K562 (cell line): ENCODE measurements around the gene ENOX2. TPM values are rescaled to one million over a fixed set of nuclear protein-coding genes. Genes with fewer than 3 reads are reported as not detected.

Experiments
- ATAC-seq: fragments of 200-7000 bp; cut with Tn5 transposase; 3 replicates; pipeline ENCODE4 v1.9.1; 2020; ENCODE audit warnings: moderate library complexity
- BruUV-seq: library from RNA; stranded (reverse); fragments of 400-500 nt; replicated peaks from 2 replicates; lab custom pipeline; 2021; lab: Mats Ljungman, UMichigan
- CTCF ChIA-PET: fragments of 300-600 bp; formaldehyde crosslinking; extraction: SDS; loops from one replicate; lab custom pipeline; 2021; ENCODE audit warnings: low intra/inter-chr PET ratio; lab: Yijun Ruan, JAX
- POLR2A ChIA-PET: fragments of 300-600, 350-650 bp; sonication (Branson Sonifier 250); formaldehyde crosslinking; extraction: SDS; loops from one replicate; lab custom pipeline; 2021; ENCODE audit warnings: antibody characterized with exemption, inconsistent platforms; lab: Yijun Ruan, JAX
- DNase-seq, 4 experiments: peaks; one replicate each; pipeline versions ENCODE4 v3.0.0 to v3.0.0-alpha.2; 2011 to 2018; ENCODE audit warnings: low spot score in 3 of 4, mixed read lengths in 3 of 4; ENCODE audit errors: extremely low read depth in 1 of 4
- FAIRE-seq: peaks from 2 replicates; lab custom pipeline; 2011; peaks lifted over from hg19 to GRCh38; lab: Jason Lieb, UNC
- H2AFZ ChIP-seq: 2 replicates; pipeline ENCODE4 v1.6.0; 2011; ENCODE audit warnings: low read depth, low read length, control low read depth, inconsistent platforms
- H3K27ac ChIP-seq: fragments of 200-600 bp; 3 replicates; pipeline ENCODE4 v1.8.0; 2011; ENCODE audit warnings: low read depth, mild to moderate bottlenecking, control low read depth, inconsistent platforms, low read length, moderate library complexity, mixed read lengths; ENCODE audit errors: extremely low read depth
- H3K27me3 ChIP-seq, 2 experiments: fragments of 300-600 bp in 1 of 2; 2 replicates in 1 of 2; 3 replicates in 1 of 2; pipeline versions ENCODE4 v1.6.0 to v1.8.0; 2011; ENCODE audit warnings: inconsistent platforms in 2 of 2, low read length in 2 of 2, mild to moderate bottlenecking in 1 of 2, mixed read lengths in 1 of 2, moderate library complexity in 1 of 2; ENCODE audit not compliant: control insufficient read depth in 2 of 2, insufficient read depth in 2 of 2
- H3K36me3 ChIP-seq: fragments of 300-600 bp; 3 replicates; pipeline ENCODE4 v1.8.0; 2011; ENCODE audit warnings: mild to moderate bottlenecking, low read length, inconsistent platforms; ENCODE audit not compliant: control insufficient read depth, insufficient read depth
- H3K4me1 ChIP-seq, 2 experiments: fragments of 200-600 bp in 1 of 2; replicated peaks in 1 of 2; 2 replicates in 1 of 2; 3 replicates in 1 of 2; pipeline versions ENCODE4 v1.5.1 to v1.8.0; 2011; ENCODE audit warnings: inconsistent platforms in 2 of 2, low read length in 2 of 2, mild to moderate bottlenecking in 1 of 2, mixed read lengths in 1 of 2, moderate library complexity in 1 of 2; ENCODE audit not compliant: control insufficient read depth in 2 of 2, insufficient read depth in 2 of 2
- H3K4me2 ChIP-seq: 2 replicates; pipeline ENCODE4 v1.6.1; 2011; ENCODE audit warnings: low read length, control low read depth, inconsistent platforms, mixed read lengths; ENCODE audit not compliant: insufficient read depth
- H3K4me3 ChIP-seq: fragments of 200-600 bp; sonication (generic), shearing (Covaris generic); 2 replicates; pipeline ENCODE4 v1.5.1; 2016; ENCODE audit warnings: control low read depth, inconsistent platforms
- H3K79me2 ChIP-seq: fragments of 200-600 bp; 3 replicates; pipeline ENCODE4 v1.8.0; 2011; ENCODE audit warnings: low read length, inconsistent platforms; ENCODE audit not compliant: control insufficient read depth, insufficient read depth
- H3K9ac ChIP-seq, 2 experiments: 2 replicates each; pipeline versions ENCODE4 v1.6.0 to v1.6.1; 2011; ENCODE audit warnings: low read depth in 2 of 2, low read length in 2 of 2, control low read depth in 1 of 2, inconsistent platforms in 1 of 2, mild to moderate bottlenecking in 1 of 2, mixed read lengths in 1 of 2; ENCODE audit not compliant: insufficient read depth in 1 of 2
- H3K9me1 ChIP-seq: one replicate; pipeline ENCODE4 v1.6.0; 2011; ENCODE audit warnings: inconsistent platforms, mild to moderate bottlenecking, low read length, moderate library complexity; ENCODE audit not compliant: control insufficient read depth, insufficient read depth
- H3K9me3 ChIP-seq: replicated peaks from 2 replicates; pipeline ENCODE4 v1.5.1; 2011; ENCODE audit warnings: low read depth, low read length, inconsistent platforms; ENCODE audit not compliant: control insufficient read depth, insufficient read depth
- H4K20me1 ChIP-seq: replicated peaks from 2 replicates; pipeline ENCODE4 v1.6.1; 2011; ENCODE audit warnings: low read length, inconsistent platforms, mixed read lengths; ENCODE audit not compliant: control insufficient read depth, insufficient read depth
- ATF4 ChIP-seq: fragments of 450-650 bp; formaldehyde crosslinking; IDR thresholded peaks from 2 replicates; pipeline ENCODE4 v1.4.0; 2022; ENCODE audit warnings: mild to moderate bottlenecking, moderate library complexity
- CREM ChIP-seq: IDR thresholded peaks from 2 replicates; pipeline ENCODE4 v1.6.1; 2014; ENCODE audit warnings: antibody characterized with exemption, low read depth
- DACH1 ChIP-seq: fragments of 450-650 bp; IDR thresholded peaks from 2 replicates; pipeline ENCODE4 v1.6.1; 2018; ENCODE audit not compliant: partially characterized antibody
- MAFG ChIP-seq: fragments of 450-650 bp; conservative IDR thresholded peaks from 2 replicates; pipeline ENCODE4 v1.6.1; 2016; ENCODE audit warnings: missing genetic modification characterization, missing compliant biosample characterization
- RBM25 ChIP-seq: fragments of 200-400 bp; formaldehyde crosslinking; IDR thresholded peaks from 2 replicates; pipeline ENCODE4 v1.6.1; 2018; ENCODE audit warnings: low read length, low read depth, moderate library complexity; ENCODE audit not compliant: severe bottlenecking
- SAFB ChIP-seq: fragments of 200-400 bp; formaldehyde crosslinking; IDR thresholded peaks from 2 replicates; pipeline ENCODE4 v1.6.1; 2017; ENCODE audit warnings: low read depth, low read length, borderline replicate concordance
- TOE1 ChIP-seq, 2 experiments: fragments of 450-650 bp in 1 of 2; sonication (generic) in 1 of 2; formaldehyde crosslinking in 1 of 2; IDR thresholded peaks; 2 replicates each; pipeline versions ENCODE4 v1.7.1 to v1.8.0; 2016 to 2022; ENCODE audit warnings: borderline replicate concordance in 2 of 2, mild to moderate bottlenecking in 2 of 2, antibody characterized with exemption in 1 of 2, inconsistent platforms in 1 of 2, low read depth in 1 of 2, missing genetic modification reagents in 1 of 2, moderate library complexity in 1 of 2
- ZBTB34 ChIP-seq: fragments of 250-450 bp; sonication (Bioruptor Pico); IDR thresholded peaks from 2 replicates; pipeline ENCODE4 v1.8.0; 2021; ENCODE audit warnings: mild to moderate bottlenecking, moderate library complexity
- WGBS: fragments of 100-300 bp; shearing (Covaris generic); methylation state at CpG from one replicate; pipeline ENCODE4 v1.1.6; 2016; ENCODE audit warnings: low coverage, mixed read lengths; ENCODE audit not compliant: insufficient coverage; ENCODE audit errors: missing lambda C conversion rate; 5-methylcytosine and 5-hydroxymethylcytosine counted together
- in situ Hi-C: fragments of 300-500 bp; cut with MboI; formaldehyde crosslinking; loops from 4 replicates; pipeline ENCODE4 v1.15.0; 2018; ENCODE audit warnings: inconsistent platforms, mixed read lengths
- intact Hi-C: fragments of 100-400 bp; cut with micrococcal nuclease; formaldehyde crosslinking; loops from 2 replicates; pipeline ENCODE4 v1.14.2; 2022
- polyA plus RNA-seq, 8 experiments: library from polyadenylated mRNA; depleted of rRNA in 4 of 8; stranded (reverse) in 5 of 8; unstranded in 3 of 8; fragments of >200 nt; fragmentation: Nextera tagmentation in 2 of 8; fragmentation: Illumina TruSeq in 1 of 8; extraction: Ambion mirVana in 2 of 8; extraction: Trizol in 1 of 8; gene quantifications; 2 replicates each; pipeline versions ENCODE4 v1.2.1 to v1.2.3, GENCODE V29; 2011 to 2014; ENCODE audit warnings: inconsistent platforms in 1 of 8, missing spikeins in 1 of 8
- total RNA-seq, 7 experiments: library from RNA; depleted of rRNA in 6 of 7; stranded (reverse); fragments of >200 nt in 6 of 7; fragmentation: Illumina TruSeq in 2 of 7; extraction: Trizol in 2 of 7; gene quantifications; 2 replicates each; pipeline versions ENCODE4 v1.2.1 to v1.2.3, GENCODE V29; 2011 to 2021; ENCODE audit warnings: low replicate concordance in 1 of 7

Gene ENOX2
- total and polyA plus RNA-seq, 9 of the 15 experiments (the other 6 are each of a cell fraction or from before 2014, with no cell fraction given), result 6.1 to 24.0 (median 13.8) TPM

- WGBS, result 18% methylated on average over 4 of the region's 4 CpGs
- no peak for ATAC-seq
- Histone ChIP-seq H3K27ac (no peak overlapping the region), H3K79me2 (no peaks in the 10 kb centered on the region), H3K9me3 (no peaks in the 10 kb centered on the region), H3K4me1 (no peaks in the 10 kb centered on the region; a peak in 1 of 5 replicates), H3K4me3 (no peak overlapping the region), H4K20me1 (no peaks in the 10 kb centered on the region), H3K9ac (no peak overlapping the region), H3K4me2 (no peak overlapping the region), H3K9me1 (no peaks in the 10 kb centered on the region), H3K36me3 (no peaks in the 10 kb centered on the region), H3K27me3 (no peaks in the 10 kb centered on the region), H2AFZ (no peak overlapping the region)
- ChIA-PET POLR2A (no interaction called here), CTCF (no interaction called here)
- no peak for DNase-seq
- intact Hi-C loops, result no loop called here
- in situ Hi-C loops, result no loop called here
- no peak for FAIRE-seq
- TF ChIP-seq TOE1 (IDR thresholded peaks at IDR 0.05; ENCODE audit: borderline replicate concordance) (no peak), TOE1 (CRISPR knock-in tag; IDR thresholded peaks at IDR 0.05; ENCODE audit: borderline replicate concordance, low read depth) (no peak)
- no TSS peak for BruUV-seq
These were observed 296.6 kb downstream of the ENOX2 start for GRCh38 chrX:130606425-130606824.

DNA sequence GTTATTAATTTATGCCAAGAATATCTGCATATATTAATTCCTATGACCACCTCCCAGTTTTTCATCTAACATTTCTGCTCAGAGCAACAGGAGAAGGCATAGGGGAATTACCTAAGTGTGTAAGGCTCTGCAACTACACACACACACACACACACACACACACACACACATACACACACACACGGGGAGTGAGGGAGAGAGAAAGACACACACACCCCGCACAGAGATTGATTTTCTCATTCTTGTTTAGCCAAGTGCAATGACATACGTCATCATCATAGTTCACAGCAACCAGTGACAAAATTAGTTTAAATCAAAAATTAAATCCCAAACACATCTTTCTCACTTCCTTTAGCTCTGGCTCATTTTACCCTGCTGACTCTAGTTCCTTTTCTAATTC lies 298.1 kb downstream of the ENOX2 start:
- WGBS, result 50% methylated on average over 2 of the region's 3 CpGs
- intact Hi-C loops (no loop called here), in situ Hi-C loops (no loop called here)
- no peak overlapping the region for H3K27ac ChIP-seq
- H3K4me1 ChIP-seq, result no peaks in the 10 kb centered on the region; a peak in 1 of 5 replicates
- no peaks in the 10 kb centered on the region for H4K20me1 ChIP-seq
- no peaks in the 10 kb centered on the region for H3K36me3 ChIP-seq
- ChIA-PET CTCF (no interaction called here), POLR2A (interaction anchor here (0.7 kb wide), 1 partner anchor 763 kb away, joined by 5 read pairs; no protein-coding TSS in a partner anchor)
- H3K9me3 ChIP-seq, result no peaks in the 10 kb centered on the region
- H3K27me3 ChIP-seq, result no peaks in the 10 kb centered on the region
- no peak overlapping the region for H3K9ac ChIP-seq
- ATAC-seq, result no peak
- H3K9me1 ChIP-seq, result no peaks in the 10 kb centered on the region
- H3K4me2 ChIP-seq, result no peak overlapping the region
- no peak overlapping the region for H2AFZ ChIP-seq
- no peak for FAIRE-seq
- no peak overlapping the region for H3K4me3 ChIP-seq
- no peak for DNase-seq
- BruUV-seq, result no TSS peak
- H3K79me2 ChIP-seq, result no peaks in the 10 kb centered on the region
- TF ChIP-seq ATF4 (CRISPR knock-in tag) (no peak), MAFG (tag) (no peak), DACH1 (no peak), RBM25 (no peak), SAFB (no peak), ZBTB34 (CRISPR knock-in tag) (no peak), CREM (no peak)
